HG03354 (cell line): ENCODE measurements around the gene EXOC4.

Experiments
- ATAC-seq: cut with Tn5 transposase; IDR thresholded peaks from one replicate; pipeline ENCODE4 v1.9.1; 2021; ENCODE audit warnings: mild to moderate bottlenecking; ENCODE audit not compliant: unreplicated experiment, poor library complexity, severe bottlenecking

Gene EXOC4

GRCh38 chr7:134016223-134016941, 763.5 kb downstream of the EXOC4 start:
- ATAC-seq = no peak

GRCh38 chr7:134016942-134017303, 764.0 kb downstream of the EXOC4 start:
- no peak for ATAC-seq

- ATAC-seq = no peak
These were observed 765.4 kb downstream of the EXOC4 start for GRCh38 chr7:134018306-134018705.

GRCh38 chr7:134019251-134019650, 766.4 kb downstream of the EXOC4 start:
- no peak for ATAC-seq

- ATAC-seq = no peak
These were observed 769.0 kb downstream of the EXOC4 start for GRCh38 chr7:134021836-134022235.

GRCh38 chr7:134022286-134022911, 769.5 kb downstream of the EXOC4 start:
- no peak for ATAC-seq

GRCh38 chr7:134024739-134025138, 771.9 kb downstream of the EXOC4 start:
- no peak for ATAC-seq

- no peak for ATAC-seq
These were observed 776.0 kb downstream of the EXOC4 start for GRCh38 chr7:134028853-134029252.

GRCh38 chr7:134029743-134030142, 776.9 kb downstream of the EXOC4 start:
- ATAC-seq = no peak

GRCh38 chr7:134030460-134030865, 777.6 kb downstream of the EXOC4 start:
- ATAC-seq = no peak

- ATAC-seq = no peak
These were observed 779.1 kb downstream of the EXOC4 start for GRCh38 chr7:134031835-134032617.

- ATAC-seq = no peak
These were observed 781.8 kb downstream of the EXOC4 start for GRCh38 chr7:134034652-134035051.

GRCh38 chr7:134037991-134038390, 785.1 kb downstream of the EXOC4 start:
- ATAC-seq = no peak

GRCh38 chr7:134040988-134041387, 788.1 kb downstream of the EXOC4 start:
- no peak for ATAC-seq

- no peak for ATAC-seq
These were observed 788.6 kb downstream of the EXOC4 start for GRCh38 chr7:134041477-134041876.

- ATAC-seq = no peak
These were observed 789.4 kb downstream of the EXOC4 start for GRCh38 chr7:134042307-134042706.

- ATAC-seq = no peak
These were observed 791.8 kb downstream of the EXOC4 start for GRCh38 chr7:134044682-134045081.

GRCh38 chr7:134045716-134046115, 792.8 kb downstream of the EXOC4 start:
- ATAC-seq = peak; percentile 63

- ATAC-seq = no peak
These were observed 793.8 kb downstream of the EXOC4 start for GRCh38 chr7:134046594-134047128.

- ATAC-seq = no peak
These were observed 794.8 kb downstream of the EXOC4 start for GRCh38 chr7:134047675-134048074.

- no peak for ATAC-seq
These were observed 795.3 kb downstream of the EXOC4 start for GRCh38 chr7:134048166-134048565.
